ENCODE measurements around the gene MEX3A.

The MEX3A gene

GRCh38 chr1:156098784-156099183 is 16.5 kb upstream of the MEX3A start:
- no peak for DNase-seq
- TF ChIP-seq CTCF (IDR thresholded peaks at IDR 0.05; ENCODE audit: low read depth, low read length): no peak
- H3K9me3 ChIP-seq (ENCODE audit: severe bottlenecking): no peaks in the 10 kb centered on the region
- H3K27ac ChIP-seq: no peak overlapping the region
- peaks cover 26% of the 10 kb centered on the region for H3K36me3 ChIP-seq
- no peaks in the 10 kb centered on the region for H3K27me3 ChIP-seq (ENCODE audit: insufficient read depth, low read depth, severe bottlenecking)
- no peak overlapping the region for H3K4me3 ChIP-seq (ENCODE audit: low read depth, low read length)

GRCh38 chr1:156097499-156098178 is 15.4 kb upstream of the MEX3A start:
- Histone ChIP-seq H3K27ac (no peak overlapping the region), H3K9me3 (ENCODE audit: severe bottlenecking) (no peaks in the 10 kb centered on the region), H3K4me3 (ENCODE audit: low read depth, low read length) (no peak overlapping the region), H3K36me3 (peaks cover 31% of the 10 kb centered on the region), H3K27me3 (ENCODE audit: insufficient read depth, low read depth, severe bottlenecking) (no peaks in the 10 kb centered on the region)
- no peak for DNase-seq
- TF ChIP-seq CTCF (IDR thresholded peaks at IDR 0.05; ENCODE audit: low read depth, low read length): no peak

GRCh38 chr1:156096640-156097391 is 14.6 kb upstream of the MEX3A start:
- Histone ChIP-seq H3K27me3 (ENCODE audit: insufficient read depth, low read depth, severe bottlenecking) (no peaks in the 10 kb centered on the region), H3K9me3 (ENCODE audit: severe bottlenecking) (no peaks in the 10 kb centered on the region), H3K36me3 (peaks cover 36% of the 10 kb centered on the region), H3K27ac (no peak overlapping the region), H3K4me3 (ENCODE audit: low read depth, low read length) (no peak overlapping the region)
- peak; percentile 100 for TF ChIP-seq CTCF (IDR thresholded peaks at IDR 0.05; ENCODE audit: low read depth, low read length)
- peak; percentile 96 for DNase-seq

- Histone ChIP-seq H3K9me3 (ENCODE audit: severe bottlenecking) (no peaks in the 10 kb centered on the region), H3K4me3 (ENCODE audit: low read depth, low read length) (no peak overlapping the region), H3K27me3 (ENCODE audit: insufficient read depth, low read depth, severe bottlenecking) (no peaks in the 10 kb centered on the region), H3K36me3 (peaks cover 44% of the 10 kb centered on the region), H3K27ac (no peak overlapping the region)
- DNase-seq: no peak
- TF ChIP-seq CTCF (IDR thresholded peaks at IDR 0.05; ENCODE audit: low read depth, low read length): no peak
Observed at GRCh38 chr1:156095906-156096508, 13.7 kb upstream of the MEX3A start.

GRCh38 chr1:156091610-156092009 is 9.3 kb upstream of the MEX3A start:
- Histone ChIP-seq H3K27me3 (ENCODE audit: insufficient read depth, low read depth, severe bottlenecking) (no peaks in the 10 kb centered on the region), H3K36me3 (peaks cover 62% of the 10 kb centered on the region), H3K27ac (no peak overlapping the region), H3K9me3 (ENCODE audit: severe bottlenecking) (no peaks in the 10 kb centered on the region), H3K4me3 (ENCODE audit: low read depth, low read length) (no peak overlapping the region)
- TF ChIP-seq CTCF (IDR thresholded peaks at IDR 0.05; ENCODE audit: low read depth, low read length): no peak
- DNase-seq: no peak

Measured in WERI-Rb-1 (cell line).